OCI-LY1 (cell line): ENCODE measurements around the gene VLDLR.

Experiments
- EZH2 ChIP-seq: fragments of 200-600 bp; sonication (generic), shearing (Covaris generic); IDR thresholded peaks from 2 replicates; pipeline ENCODE4 v1.8.0; 2017; ENCODE audit warnings: borderline replicate concordance, mixed run types, mild to moderate bottlenecking, antibody characterized with exemption, low read length, moderate library complexity, mixed read lengths
- TF ChIP-seq, protein P1 (sequence below): fragments of 200-600 bp; sonication (generic), shearing (Covaris generic); IDR thresholded peaks from 2 replicates; pipeline ENCODE4 v1.5.1; 2017; ENCODE audit warnings: mild to moderate bottlenecking, antibody characterized with exemption, low read length, moderate library complexity, mixed read lengths

DNA sequence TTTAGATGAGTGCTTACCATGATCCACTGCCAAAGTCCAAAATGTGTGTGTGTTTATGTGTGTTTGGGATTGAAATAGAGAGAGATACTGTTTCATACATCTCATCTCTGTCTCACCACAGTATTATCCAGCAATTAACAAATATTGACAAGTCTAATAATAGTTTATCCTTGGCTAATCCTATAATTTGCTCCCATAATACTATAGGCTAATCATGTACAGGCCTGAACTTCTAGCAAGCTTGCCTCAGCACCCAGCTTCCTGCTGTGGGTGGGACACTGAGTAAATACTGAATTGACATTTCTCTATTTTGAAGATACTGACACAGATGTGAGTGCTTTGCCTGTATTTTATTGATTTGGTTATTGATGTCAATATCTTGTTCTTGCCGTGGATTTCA is 60.4 kb downstream of the VLDLR start:
- TF ChIP-seq, protein P1, sequence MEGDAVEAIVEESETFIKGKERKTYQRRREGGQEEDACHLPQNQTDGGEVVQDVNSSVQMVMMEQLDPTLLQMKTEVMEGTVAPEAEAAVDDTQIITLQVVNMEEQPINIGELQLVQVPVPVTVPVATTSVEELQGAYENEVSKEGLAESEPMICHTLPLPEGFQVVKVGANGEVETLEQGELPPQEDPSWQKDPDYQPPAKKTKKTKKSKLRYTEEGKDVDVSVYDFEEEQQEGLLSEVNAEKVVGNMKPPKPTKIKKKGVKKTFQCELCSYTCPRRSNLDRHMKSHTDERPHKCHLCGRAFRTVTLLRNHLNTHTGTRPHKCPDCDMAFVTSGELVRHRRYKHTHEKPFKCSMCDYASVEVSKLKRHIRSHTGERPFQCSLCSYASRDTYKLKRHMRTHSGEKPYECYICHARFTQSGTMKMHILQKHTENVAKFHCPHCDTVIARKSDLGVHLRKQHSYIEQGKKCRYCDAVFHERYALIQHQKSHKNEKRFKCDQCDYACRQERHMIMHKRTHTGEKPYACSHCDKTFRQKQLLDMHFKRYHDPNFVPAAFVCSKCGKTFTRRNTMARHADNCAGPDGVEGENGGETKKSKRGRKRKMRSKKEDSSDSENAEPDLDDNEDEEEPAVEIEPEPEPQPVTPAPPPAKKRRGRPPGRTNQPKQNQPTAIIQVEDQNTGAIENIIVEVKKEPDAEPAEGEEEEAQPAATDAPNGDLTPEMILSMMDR: no peak
- TF ChIP-seq EZH2: no peak
